Renal cortical epithelial cell (primary cell): Measurements from ENCODE around the gene SKAP1. TPM values are rescaled to one million over a fixed set of nuclear protein-coding genes. Genes with fewer than 3 reads are reported as not detected.
"Not testable (repeated sequence)": the region's sequence is repeated elsewhere in the genome, so short reads cannot be mapped to it uniquely, and the experiment has no call there.

ENCODE experiments used
- DNase-seq: peaks from one replicate; pipeline ENCODE4 v3.0.0-alpha.2; 2011; ENCODE audit warnings: low read depth
- total RNA-seq: library from RNA; depleted of rRNA; stranded (reverse); fragments of >200 nt; gene quantifications from 2 replicates; pipeline ENCODE4 v1.2.3, GENCODE V29; 2014

The SKAP1 gene
- total RNA-seq, 1 donor from 2014 or later, result 11.9 TPM

DNA sequence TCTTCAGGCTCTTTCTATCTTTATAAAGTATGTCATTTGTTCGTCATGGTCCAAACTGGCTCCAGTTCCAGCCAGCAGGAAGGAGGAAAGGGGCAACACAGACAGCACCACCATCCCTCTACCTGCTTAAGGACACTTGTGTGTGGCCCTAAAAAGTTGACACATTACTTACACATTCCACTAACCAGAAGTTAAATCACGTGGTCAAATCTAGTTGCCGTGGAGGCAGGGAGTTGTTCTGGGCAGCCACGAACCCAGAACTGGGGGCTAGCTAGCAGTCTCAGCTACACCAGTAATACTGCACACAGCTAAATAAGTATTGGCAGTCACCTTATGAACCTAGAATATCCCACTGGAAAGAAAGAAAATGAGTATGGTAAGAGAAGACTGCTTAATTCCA is 218.2 kb downstream of the SKAP1 start:
- DNase-seq, result no peak

DNA sequence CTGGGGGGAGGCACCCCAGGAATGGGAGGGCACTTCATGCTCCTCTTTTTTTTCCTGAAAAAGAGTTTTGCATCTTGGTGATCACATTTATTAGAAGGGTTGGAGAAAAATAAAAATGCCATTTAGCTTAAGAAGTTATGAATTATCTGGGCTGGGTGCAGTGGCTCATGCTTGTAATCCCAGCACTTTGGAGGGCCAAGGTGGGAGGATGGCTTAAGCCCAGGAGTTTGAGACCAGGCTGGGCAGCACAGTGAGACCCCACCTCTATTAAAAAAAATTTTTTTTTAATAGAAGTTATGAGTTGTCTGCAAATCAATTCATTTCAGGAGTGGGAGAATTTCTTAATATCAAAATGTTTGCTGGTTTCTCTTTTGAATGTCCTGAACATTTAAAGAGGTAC is 219.0 kb downstream of the SKAP1 start:
- DNase-seq, result no peak

DNA sequence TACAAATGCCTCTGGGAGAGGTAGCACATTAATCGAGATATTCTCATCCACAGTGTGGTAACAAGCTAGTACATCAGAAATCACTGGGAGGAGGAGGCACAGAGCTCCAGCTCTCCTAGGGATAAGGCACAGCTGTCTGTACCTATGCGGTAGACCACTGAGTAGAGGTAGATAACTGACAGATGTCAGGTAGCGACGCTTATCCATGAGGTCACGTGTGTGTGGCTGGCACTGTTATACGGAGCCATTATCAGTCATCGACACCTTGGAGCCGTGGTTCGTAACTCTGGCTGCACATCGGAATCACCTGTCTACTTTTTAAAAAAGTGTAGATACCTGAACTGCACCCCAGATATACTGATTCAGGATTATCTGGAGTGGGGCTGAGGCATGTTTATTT is 220.0 kb downstream of the SKAP1 start:
- DNase-seq, result no peak

DNA sequence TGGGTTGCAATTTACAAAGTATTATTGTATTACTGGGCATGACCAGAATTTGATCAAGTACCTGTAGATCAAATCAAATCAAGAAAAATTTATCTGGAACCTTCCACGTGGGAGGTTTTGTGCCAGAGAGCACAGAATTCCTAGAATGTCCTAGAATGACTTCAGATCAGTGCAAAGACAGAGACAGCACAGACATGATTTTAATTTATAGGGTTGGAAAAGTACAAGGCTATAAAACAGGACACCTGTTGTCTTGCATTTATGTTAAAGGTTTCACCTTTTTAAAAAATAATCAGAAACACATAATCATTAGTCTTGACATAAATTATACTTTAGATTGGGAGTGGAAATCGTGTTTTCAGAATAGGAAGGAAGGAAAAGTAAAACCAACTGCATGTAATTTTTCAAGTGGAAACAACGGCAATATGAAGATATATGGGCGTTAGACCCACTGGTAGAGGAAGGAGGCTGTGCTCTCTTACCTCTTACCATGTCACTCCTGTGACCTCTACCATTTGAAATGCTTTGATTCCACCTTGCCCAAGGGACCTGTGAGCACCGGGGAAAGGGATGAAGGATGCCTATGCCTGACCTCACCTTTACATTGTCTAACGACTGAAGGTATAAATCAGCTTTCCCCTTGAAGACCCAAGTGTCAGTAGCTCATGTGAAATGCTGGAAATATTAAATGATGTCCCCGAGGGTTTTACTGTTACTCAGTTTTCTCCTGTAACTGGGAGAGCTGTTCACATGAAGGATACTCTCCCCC is 222.1 kb downstream of the SKAP1 start:
- no peak for DNase-seq

DNA sequence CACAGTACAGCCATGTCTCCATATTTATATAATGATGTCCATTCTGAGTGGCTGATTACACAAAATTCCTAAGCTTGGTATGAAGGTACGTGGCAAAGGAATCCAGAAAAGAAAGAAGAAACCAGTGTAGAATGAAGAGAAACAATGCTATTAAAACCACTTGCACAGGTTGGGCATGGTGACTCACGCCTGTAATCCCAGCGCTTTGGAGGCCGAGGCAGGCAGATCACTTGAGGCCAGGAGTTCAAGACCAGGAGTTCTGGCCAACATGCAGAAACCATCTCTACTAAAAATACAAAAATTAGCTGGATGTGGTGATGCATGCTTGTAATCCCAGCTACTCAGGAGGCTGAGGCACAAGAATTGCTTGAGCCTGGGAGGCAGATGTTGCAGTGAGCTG is 223.0 kb downstream of the SKAP1 start:
- DNase-seq, result peak; percentile 70

DNA sequence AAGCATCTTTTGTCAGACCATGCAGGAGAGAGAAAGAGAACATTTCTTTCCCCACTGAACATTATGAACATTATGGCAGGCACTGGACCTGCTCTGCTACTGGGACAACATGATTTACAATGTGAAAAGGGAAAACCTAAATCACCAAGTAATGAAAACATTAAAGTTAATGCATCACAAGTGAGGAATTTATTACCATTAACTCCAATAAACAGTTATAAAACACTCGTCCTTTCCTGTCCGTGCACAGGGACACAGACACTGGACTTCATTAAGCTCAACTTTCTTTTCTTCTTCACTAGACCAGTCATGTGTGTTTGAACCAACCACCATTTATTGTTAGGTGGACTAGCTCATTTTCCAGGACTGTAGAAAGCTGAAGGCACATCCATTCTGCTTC is 227.1 kb downstream of the SKAP1 start:
- DNase-seq, result peak; percentile 63

DNA sequence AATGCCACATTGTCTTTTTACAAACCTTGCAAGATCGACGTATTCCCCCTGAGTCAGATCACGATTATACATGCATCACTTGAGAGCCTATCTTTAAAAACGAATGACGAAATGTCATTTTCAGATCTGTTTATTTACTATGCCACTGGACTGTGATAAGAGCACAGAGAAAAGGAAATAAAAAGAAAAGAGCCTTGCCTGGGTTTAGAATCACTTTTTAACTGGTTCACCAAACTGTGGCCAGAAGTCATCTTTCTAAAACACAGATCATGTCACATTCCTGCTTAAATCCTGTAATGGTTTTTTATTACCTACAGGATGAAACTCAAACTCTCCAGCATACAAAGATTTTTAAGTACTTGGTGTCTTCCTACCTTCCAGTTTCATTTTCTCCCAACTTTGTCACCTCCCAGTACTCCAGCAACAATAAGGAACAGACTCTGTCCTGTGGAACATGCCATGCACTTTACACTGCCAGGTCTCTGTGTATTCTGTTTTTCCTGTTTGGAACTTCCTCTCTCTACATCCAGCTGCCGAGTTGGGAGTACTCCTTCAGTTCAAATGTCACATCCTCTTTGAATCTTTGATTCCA is 231.0 kb downstream of the SKAP1 start:
- DNase-seq, result peak; percentile 12

DNA sequence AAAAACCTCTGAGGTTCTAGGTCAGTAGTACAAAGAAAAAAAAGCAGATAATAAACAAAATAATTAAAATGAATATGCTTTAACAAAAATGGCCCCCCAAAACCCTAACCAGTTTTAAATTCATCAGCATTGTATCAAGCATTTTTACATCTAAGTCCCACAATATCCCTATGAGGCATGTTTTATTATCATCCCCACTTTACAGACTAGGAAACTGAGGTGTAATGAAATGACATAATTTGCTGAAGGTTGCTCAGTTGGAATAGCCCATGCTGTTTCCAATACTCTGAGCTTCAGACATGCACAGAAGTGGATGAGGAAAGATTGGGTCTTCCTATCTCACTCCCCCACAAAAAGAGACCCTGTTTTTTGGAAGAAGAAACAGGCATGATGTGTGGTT is 234.1 kb downstream of the SKAP1 start:
- no peak for DNase-seq

DNA sequence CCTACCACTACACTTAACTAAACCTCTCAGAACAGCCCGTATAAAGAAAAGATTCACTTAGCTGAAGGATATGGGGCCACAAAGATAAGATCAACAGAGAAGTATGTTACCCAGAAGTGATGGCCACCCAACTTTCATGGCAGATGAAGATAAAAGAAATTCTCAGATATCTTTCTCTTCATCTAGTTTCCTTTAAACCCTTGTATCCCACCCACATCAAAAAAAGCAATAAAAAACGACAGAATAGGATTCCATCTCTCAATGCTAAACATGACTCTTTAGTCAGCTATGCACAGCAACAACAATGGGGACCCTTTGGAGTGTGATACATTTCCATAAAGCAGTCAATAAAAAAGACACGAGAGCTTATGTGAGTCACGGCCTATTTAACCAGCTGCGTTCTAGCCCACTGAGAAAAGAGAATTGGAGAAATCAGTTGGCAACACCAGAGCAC is 235.9 kb downstream of the SKAP1 start:
- DNase-seq, result peak; percentile 87

DNA sequence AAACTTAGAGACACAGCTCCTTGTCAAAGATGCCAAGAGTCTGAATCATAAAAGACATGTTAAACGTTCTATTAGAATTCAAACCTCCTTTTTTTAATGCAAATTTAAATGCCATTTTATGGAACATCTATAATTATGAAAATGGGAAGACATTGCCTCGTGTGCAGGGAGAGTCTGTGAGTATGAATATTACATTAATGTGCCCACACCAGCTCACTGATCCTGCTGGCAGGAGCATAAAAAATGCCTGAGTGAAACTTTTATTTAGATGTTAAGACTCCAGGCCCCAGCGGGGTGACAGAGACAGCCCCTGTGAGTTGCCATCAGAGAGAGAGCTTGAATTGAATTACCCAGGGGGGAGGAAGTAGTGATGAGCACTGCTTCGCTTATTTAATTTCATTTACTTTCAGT is 237.7 kb downstream of the SKAP1 start:
- DNase-seq, result peak; percentile 10

DNA sequence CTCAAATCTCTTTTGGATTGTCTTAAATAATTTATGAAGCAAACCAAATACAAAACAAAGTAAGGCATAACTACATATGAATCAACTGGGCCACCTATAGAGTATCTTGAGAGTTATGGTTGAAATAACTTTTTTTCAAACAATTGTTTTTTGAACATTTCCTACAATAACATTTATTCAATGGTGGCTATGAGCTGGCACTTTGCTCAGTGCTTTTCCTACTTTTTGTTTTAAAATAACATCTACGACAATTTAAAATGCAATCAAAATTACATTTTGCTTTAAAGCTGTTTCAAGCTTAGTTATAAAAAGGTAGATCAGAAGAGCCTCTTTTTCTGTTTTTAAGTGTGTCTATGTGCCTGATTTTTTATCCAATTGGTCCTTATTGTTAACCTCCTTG is 238.7 kb downstream of the SKAP1 start:
- no peak for DNase-seq

DNA sequence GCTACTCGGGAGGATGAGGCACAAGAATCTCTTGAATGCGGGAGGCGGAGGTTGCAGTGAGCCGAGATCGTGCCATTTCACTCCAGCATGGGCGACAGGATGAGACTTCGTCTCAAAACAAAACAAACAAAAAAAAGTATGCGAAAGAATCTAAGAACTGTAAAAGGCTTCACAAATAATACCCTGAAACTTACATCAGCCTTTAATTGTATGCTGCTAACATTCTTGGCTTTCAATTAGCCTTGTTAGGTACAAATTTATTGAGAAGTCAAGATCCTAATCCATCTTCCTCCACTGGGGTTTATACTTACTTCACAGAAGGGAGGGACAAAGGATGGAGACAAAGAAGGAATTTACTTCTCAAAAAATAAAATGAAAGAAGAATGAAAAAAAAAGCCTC is 239.1 kb downstream of the SKAP1 start:
- DNase-seq, result no peak

DNA sequence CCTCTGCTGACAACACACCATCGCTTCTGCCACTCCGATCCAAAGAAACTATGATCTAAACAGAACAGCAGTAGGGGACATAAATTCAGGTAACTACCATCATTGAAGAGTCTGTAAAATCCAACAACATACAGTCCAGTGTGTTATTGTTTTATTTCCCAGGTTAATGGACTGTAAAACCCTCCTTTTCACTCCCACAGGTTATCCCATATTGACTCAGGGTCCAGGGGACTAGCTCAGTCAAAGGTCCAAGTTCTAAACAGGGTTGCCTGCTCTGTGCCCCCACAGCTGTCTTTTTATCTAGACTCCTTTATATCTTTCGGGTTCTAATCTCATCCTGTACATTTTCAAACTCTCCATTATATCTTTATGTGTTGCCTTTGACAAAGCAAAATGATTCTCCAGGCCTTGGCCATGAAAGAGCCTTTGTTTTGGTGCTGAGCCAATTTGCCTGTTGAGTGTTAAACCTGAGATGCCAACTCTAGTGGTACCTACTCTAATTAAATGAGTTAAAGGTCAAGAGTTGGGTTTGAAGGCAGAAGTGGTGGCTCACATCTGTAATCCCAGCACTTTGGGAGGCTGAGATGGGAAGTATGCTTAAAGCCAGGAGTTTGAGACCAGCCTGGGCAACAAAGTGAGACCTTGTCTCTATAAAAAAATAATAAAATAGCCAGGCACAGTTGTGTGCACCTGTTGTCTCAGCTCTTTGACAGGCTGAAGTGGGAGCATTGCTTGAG is 242.0 kb downstream of the SKAP1 start:
- no peak for DNase-seq

DNA sequence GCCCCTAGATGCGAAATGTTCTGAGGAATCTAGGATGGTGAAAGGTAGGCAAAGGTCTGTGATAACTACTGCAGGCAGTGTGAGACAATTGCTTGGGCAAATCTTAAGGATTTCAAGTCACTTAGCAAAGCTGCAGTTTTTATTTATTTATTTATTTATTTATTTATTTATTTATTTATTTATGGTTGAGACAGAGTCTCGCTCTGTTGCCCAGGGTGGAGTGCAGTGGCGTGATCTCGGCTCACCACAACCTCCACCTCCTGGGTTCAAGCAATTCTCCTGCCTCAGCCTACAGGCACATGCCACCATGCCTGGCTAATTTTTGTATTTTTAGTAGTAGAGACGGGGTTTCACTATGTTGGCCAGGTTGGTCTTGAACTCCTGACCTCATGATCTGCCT is 243.7 kb downstream of the SKAP1 start:
- DNase-seq, result not testable (repeated sequence)

DNA sequence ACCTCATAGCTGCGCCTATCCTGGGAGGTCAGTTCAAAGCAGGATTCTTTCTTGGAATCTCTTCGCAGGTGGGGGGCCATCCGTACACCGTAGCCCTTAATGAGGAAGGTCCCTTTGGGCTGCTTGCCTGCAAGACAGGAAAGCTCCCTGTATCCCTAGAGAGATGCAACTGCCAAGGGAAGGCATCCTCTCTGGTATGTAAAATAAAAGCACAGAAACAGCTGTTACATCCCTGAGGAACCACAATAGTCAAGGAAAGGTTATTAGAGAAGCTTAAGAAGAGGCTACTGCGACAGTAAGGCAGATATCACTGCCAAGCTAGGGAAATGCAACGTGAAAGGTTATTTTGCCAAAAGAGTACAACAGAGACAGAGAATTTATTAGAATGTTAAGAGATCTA is 245.3 kb downstream of the SKAP1 start:
- no peak for DNase-seq

DNA sequence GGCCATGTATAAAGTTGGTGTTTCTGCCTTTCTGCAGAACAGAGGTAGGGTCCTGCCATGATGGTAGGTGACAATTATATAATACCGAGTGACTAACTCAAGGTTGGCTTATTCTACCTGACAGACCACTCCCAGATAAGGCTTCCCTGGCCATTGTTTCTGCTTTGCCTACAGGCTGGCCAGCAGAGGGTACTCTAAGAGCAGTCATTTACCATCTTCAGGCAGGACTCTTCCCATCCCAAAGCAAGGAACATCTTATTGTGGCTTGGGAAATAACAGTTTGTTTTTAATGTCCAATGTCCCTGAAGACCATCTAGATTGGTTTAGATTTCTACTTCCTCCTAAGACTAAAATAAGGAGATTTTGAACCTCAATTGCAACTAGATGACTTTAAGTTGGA is 248.4 kb downstream of the SKAP1 start:
- peak; percentile 45 for DNase-seq

DNA sequence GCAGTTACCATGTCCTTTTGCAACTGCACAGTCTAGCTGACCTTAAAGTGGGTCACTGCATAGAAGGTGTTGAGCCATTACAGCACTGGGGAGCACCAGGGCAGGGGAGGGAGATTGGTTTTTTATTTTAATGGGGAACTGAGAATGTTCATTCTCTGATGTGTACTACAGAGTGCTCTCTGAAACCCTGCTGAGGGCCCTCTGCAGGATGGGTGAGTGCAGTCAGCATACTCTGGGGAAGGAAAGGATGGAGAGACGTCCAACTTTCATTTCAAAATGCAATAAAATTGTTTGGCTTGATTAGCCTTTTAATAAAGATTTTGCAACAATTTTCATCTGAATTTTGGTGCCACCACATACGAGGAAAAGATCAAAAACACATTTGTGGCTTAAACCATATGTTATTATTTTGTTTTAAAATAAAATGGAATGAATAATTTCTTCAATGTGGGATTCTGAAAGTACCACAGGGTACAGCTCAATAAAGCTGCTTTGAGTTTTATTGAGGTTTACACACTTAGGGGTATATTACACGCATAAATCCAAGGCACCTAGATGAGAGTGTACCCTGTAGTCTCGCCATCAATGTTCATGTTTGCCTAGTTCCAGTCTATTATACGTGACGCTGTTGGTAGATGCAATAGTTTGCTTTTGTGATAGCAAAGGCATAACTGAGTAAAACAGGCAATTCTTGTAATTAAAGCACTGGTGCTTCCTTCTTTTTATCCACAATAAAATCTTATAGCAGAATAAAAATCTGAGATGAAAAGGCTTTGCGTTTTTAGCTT is 249.0 kb downstream of the SKAP1 start:
- DNase-seq, result no peak

DNA sequence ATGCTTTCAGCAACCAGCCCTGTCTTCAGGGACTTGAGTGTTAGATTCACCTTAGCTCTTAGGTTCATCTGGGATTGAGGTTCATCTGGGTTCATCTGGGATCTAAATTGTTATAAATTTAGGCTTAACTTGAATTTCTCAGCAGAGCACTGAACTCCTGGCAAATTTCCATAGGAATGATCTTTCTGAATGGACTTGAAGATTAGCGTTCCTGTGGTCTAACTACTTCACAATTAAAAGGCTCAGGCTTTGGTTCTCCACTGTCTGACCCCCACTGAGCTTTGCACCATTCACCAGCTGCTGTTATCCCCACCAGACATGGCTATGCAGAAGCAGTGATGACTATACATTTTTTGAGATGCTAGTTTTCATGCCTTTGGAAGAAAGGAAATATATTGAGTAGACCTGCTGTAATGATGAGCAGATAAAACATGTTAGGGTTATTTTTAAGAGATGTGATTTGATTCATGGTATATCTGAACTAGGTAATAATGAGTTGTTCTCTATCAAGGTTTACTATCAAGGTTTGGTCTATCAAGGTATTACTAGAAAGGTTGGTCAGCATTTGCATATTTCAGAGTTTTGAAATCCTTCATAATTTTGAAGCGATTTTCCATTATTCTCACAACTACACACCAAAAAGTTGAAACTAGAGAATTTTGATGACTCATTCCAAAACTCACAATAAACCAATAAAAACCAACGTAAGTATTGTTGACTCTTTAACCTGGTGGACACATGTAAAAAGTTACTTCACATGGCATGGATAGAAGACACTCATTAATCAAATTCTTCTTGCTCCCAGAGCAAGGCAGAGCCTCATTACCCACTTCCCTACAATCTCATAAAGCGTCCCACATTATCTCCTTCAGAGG is 250.7 kb downstream of the SKAP1 start:
- DNase-seq, result no peak

DNA sequence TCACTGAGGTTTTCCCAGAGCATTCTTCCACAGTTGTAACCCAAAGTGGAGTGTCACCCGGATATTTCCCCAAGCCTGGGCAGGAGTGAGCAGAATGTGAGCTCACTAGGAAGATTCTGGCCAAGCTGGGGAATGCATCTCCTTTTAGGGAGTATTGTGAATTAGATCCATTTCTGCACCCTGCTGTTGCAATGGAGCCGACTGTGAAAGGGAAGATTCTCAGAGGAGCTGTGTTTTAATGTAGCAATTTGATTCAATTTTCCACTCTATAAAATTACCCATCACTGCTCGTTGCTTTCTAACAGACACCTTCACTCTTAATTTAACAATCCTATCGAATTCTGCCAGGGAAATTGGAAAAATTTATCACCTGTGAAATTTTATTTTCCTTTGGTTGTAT is 251.7 kb downstream of the SKAP1 start:
- DNase-seq, result no peak

DNA sequence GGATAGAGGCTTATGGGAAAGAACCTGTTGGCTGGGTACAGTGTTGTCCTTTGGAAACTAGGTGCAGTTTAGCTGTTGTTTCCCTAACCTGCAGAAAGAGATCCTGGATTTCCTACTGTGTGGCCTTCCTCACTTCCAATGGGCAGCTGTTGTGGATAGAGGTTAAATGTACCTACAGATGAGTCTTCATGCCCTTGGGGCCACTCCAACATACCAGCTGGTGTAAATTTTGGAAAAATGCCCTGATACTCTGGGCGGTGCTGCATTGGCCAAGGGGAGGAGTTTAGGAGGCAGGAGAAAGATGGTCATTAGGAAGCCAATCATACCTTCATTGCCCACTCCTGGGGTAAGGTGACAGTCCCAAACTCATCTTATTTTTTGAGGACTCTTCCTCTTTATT is 252.2 kb downstream of the SKAP1 start:
- DNase-seq, result no peak

DNA sequence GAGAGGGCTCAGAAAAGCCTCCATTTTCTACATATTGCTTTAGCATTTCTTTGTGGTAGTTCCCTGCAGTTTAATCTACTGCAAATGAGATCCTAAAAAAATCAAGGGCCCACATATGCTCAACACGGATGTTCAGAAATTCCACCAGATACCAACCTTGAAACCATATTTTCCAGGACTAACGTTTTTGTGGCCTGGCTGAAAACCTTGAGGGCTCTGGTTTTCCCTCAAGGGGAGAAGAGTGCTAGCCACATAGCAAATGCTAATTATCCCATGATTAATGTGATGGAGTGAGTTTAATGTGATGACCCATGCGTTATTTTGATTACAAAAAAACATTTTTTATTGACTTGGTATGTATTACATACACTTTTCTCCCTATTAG is 253.6 kb downstream of the SKAP1 start:
- no peak for DNase-seq
